Stimulated activated CD4-positive, alpha-beta T cell treated with anti-CD3 and anti-CD28 coated beads, Interleukin-4, amount 100 ng/mL, for 24 hours (primary cell): Measurements from ENCODE around the gene SPRR2G.
"Not testable (repeated sequence)": the region's sequence is repeated elsewhere in the genome, so short reads cannot be mapped to it uniquely, and the experiment has no call there.

Source experiments
- DNase-seq: peaks from one replicate; pipeline ENCODE4 v3.0.0-alpha.2; 2020

Gene SPRR2G

GRCh38 chr1:153112454-153112853, 38.2 kb downstream of the SPRR2G start:
- DNase-seq = not testable (repeated sequence)

- no peak for DNase-seq
Measured at GRCh38 chr1:153100245-153100644, 50.4 kb downstream of the SPRR2G start.
